GM19452 (cell line): ENCODE results near the gene ZBTB34.
A peak's percentile ranks its signal among the peaks of the same experiment; 100 is the strongest.
"Not testable (repeated sequence)": the region's sequence is repeated elsewhere in the genome, so short reads cannot be mapped to it uniquely, and the experiment has no call there.

Experiments
- ATAC-seq: cut with Tn5 transposase; IDR thresholded peaks from one replicate; pipeline ENCODE4 v1.9.1; 2021; ENCODE audit not compliant: unreplicated experiment

Gene ZBTB34

GRCh38 chr9:126860077-126860756 lies at the start of gene ZBTB34:
ZBTB34 (plus strand) TSS chr9:126860639; CDS start chr9:126879400, 18,761 bp downstream.
- peak; percentile 70 for ATAC-seq

- ATAC-seq: no peak
These were observed 47.4 kb upstream of the ZBTB34 start for GRCh38 chr9:126813072-126813471.

- no peak for ATAC-seq
These were observed 46.3 kb upstream of the ZBTB34 start for GRCh38 chr9:126814091-126814490.

- ATAC-seq: not testable (repeated sequence)
These were observed 42.8 kb upstream of the ZBTB34 start for GRCh38 chr9:126817615-126818014.

- ATAC-seq: no peak
These were observed 42.0 kb upstream of the ZBTB34 start for GRCh38 chr9:126818482-126818881.

GRCh38 chr9:126819482-126819881 lies 41.0 kb upstream of the ZBTB34 start:
- ATAC-seq: no peak

- no peak for ATAC-seq
These were observed 38.2 kb upstream of the ZBTB34 start for GRCh38 chr9:126822278-126822677.

- ATAC-seq: no peak
These were observed 37.6 kb upstream of the ZBTB34 start for GRCh38 chr9:126822873-126823272.

- not testable (repeated sequence) for ATAC-seq
These were observed 36.4 kb upstream of the ZBTB34 start for GRCh38 chr9:126824052-126824451.

GRCh38 chr9:126827227-126827626 lies 33.2 kb upstream of the ZBTB34 start:
- no peak for ATAC-seq

GRCh38 chr9:126829035-126829434 lies 31.4 kb upstream of the ZBTB34 start:
- ATAC-seq: no peak

- no peak for ATAC-seq
These were observed 29.6 kb upstream of the ZBTB34 start for GRCh38 chr9:126830827-126831226.

- no peak for ATAC-seq
These were observed 28.0 kb upstream of the ZBTB34 start for GRCh38 chr9:126832440-126832839.

- ATAC-seq: no peak
These were observed 27.4 kb upstream of the ZBTB34 start for GRCh38 chr9:126833020-126833419.

GRCh38 chr9:126833710-126834345 lies 26.6 kb upstream of the ZBTB34 start:
- ATAC-seq: no peak

- ATAC-seq: no peak
These were observed 25.8 kb upstream of the ZBTB34 start for GRCh38 chr9:126834672-126835071.

- ATAC-seq: no peak
These were observed 24.2 kb upstream of the ZBTB34 start for GRCh38 chr9:126836216-126836615.

- no peak for ATAC-seq
These were observed 22.2 kb upstream of the ZBTB34 start for GRCh38 chr9:126838055-126838811.

- ATAC-seq: no peak
These were observed 21.5 kb upstream of the ZBTB34 start for GRCh38 chr9:126838895-126839294.

- no peak for ATAC-seq
These were observed 21.1 kb upstream of the ZBTB34 start for GRCh38 chr9:126839301-126839700.

- ATAC-seq: no peak
These were observed 18.1 kb upstream of the ZBTB34 start for GRCh38 chr9:126842220-126842842.
